A673 (cell line): ENCODE results near the gene NAV2.

Source experiments
- EZH2 ChIP-seq: fragments of 200-600 bp; sonication (generic); IDR thresholded peaks from 2 replicates; pipeline ENCODE4 v1.6.1; 2017; ENCODE audit warnings: borderline replicate concordance, low read depth, mild to moderate bottlenecking, mixed read lengths, antibody characterized with exemption, low read length; ENCODE audit not compliant: poor library complexity, severe bottlenecking
- TF ChIP-seq, protein P1 (sequence below): fragments of 300-800, 200-600 bp; sonication (generic); conservative IDR thresholded peaks from 2 replicates; pipeline ENCODE4 v1.5.1; 2017; ENCODE audit warnings: low read depth, mild to moderate bottlenecking, antibody characterized with exemption, low read length, moderate library complexity, mixed read lengths

DNA sequence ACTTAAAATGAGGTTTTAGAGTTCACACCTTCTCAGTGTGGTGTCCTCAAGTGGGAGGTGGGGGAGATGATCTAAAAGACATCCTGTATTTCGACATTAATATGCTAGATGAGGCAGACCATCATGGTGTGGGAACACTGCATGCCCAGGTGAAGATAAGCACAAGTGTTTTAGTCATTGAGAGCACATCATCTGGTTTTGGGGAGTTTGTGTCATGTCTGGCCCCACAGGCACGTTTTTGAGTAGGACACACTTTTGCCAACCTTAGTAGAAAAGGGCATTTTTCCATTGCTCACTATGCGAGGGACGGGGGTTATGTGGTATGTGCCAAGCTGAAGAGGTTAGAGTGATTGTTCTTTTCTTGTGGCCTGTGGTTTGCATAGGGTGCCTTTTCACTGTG is 258.3 kb downstream of the NAV2 start:
- TF ChIP-seq, protein P1, sequence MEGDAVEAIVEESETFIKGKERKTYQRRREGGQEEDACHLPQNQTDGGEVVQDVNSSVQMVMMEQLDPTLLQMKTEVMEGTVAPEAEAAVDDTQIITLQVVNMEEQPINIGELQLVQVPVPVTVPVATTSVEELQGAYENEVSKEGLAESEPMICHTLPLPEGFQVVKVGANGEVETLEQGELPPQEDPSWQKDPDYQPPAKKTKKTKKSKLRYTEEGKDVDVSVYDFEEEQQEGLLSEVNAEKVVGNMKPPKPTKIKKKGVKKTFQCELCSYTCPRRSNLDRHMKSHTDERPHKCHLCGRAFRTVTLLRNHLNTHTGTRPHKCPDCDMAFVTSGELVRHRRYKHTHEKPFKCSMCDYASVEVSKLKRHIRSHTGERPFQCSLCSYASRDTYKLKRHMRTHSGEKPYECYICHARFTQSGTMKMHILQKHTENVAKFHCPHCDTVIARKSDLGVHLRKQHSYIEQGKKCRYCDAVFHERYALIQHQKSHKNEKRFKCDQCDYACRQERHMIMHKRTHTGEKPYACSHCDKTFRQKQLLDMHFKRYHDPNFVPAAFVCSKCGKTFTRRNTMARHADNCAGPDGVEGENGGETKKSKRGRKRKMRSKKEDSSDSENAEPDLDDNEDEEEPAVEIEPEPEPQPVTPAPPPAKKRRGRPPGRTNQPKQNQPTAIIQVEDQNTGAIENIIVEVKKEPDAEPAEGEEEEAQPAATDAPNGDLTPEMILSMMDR, result no peak
- no peak for TF ChIP-seq EZH2
